GM23338 (cell line): ENCODE results near the gene CALML3. TPM values are rescaled to one million over a fixed set of nuclear protein-coding genes. Genes with fewer than 3 reads are reported as not detected.

Experiments
- ATAC-seq: fragments of 200-7000 bp; cut with Tn5 transposase; 3 replicates; pipeline ENCODE4 v1.9.1; 2020
- DNase-seq: peaks from one replicate; pipeline ENCODE4 v3.0.0-alpha.2; 2015; ENCODE audit warnings: low spot score
- H2AFZ ChIP-seq: fragments of 200-600 bp; sonication (generic); 2 replicates; pipeline ENCODE4 v1.8.0; 2016; ENCODE audit warnings: antibody characterized with exemption, mild to moderate bottlenecking, moderate library complexity
- H3F3A ChIP-seq: fragments of 200-600 bp; sonication (generic); replicated peaks from 2 replicates; pipeline ENCODE4 v1.8.0; 2017; ENCODE audit warnings: antibody characterized with exemption, mixed run types, low read depth
- H3K27ac ChIP-seq: fragments of 200-600 bp; sonication (generic); 2 replicates; pipeline ENCODE4 v1.6.1; 2016; ENCODE audit warnings: low read depth
- H3K27me3 ChIP-seq: fragments of 200-600 bp; sonication (generic); 2 replicates; pipeline ENCODE4 v1.8.0; 2016; ENCODE audit warnings: mild to moderate bottlenecking, mixed run types, moderate library complexity; ENCODE audit not compliant: insufficient read depth
- H3K36me3 ChIP-seq: fragments of 200-600 bp; sonication (generic); 2 replicates; pipeline ENCODE4 v1.8.0; 2016; ENCODE audit warnings: mild to moderate bottlenecking; ENCODE audit not compliant: insufficient read depth
- H3K4me1 ChIP-seq: fragments of 200-600 bp; sonication (generic); 2 replicates; pipeline ENCODE4 v1.8.0; 2016; ENCODE audit warnings: mild to moderate bottlenecking, moderate library complexity; ENCODE audit not compliant: insufficient read depth
- H3K4me2 ChIP-seq: fragments of 200-600 bp; sonication (generic); 2 replicates; pipeline ENCODE4 v1.7.1; 2017; ENCODE audit warnings: mixed run types
- H3K4me3 ChIP-seq: fragments of 200-600 bp; sonication (generic); 2 replicates; pipeline ENCODE4 v1.6.1; 2016; ENCODE audit warnings: mixed run types
- H3K79me2 ChIP-seq: fragments of 200-600 bp; sonication (generic); replicated peaks from 2 replicates; pipeline ENCODE4 v1.8.0; 2017; ENCODE audit warnings: mild to moderate bottlenecking; ENCODE audit not compliant: insufficient read depth
- H3K9me2 ChIP-seq: fragments of 200-600 bp; sonication (generic); 2 replicates; pipeline ENCODE4 v1.8.0; 2017; ENCODE audit not compliant: insufficient read depth
- H4K20me1 ChIP-seq: fragments of 200-600 bp; sonication (generic); replicated peaks from 2 replicates; pipeline ENCODE4 v1.8.0; 2017; ENCODE audit warnings: mild to moderate bottlenecking; ENCODE audit not compliant: insufficient read depth
- H3K27ac Mint-ChIP-seq: 2 replicates; pipeline ENCODE4 v1.8.0; 2020; ENCODE audit warnings: inconsistent platforms, mild to moderate bottlenecking, moderate library complexity, mixed read lengths
- H3K27me3 Mint-ChIP-seq: 3 replicates; pipeline ENCODE4 v1.8.0; 2022; ENCODE audit warnings: low read depth, mild to moderate bottlenecking, moderate library complexity, mixed read lengths, inconsistent platforms; ENCODE audit not compliant: insufficient read depth, poor library complexity
- H3K36me3 Mint-ChIP-seq: 3 replicates; pipeline ENCODE4 v1.8.0; 2021; ENCODE audit warnings: low read depth, mild to moderate bottlenecking, inconsistent platforms, moderate library complexity, mixed read lengths
- H3K4me1 Mint-ChIP-seq: 3 replicates; pipeline ENCODE4 v1.8.0; 2020; ENCODE audit warnings: mild to moderate bottlenecking, inconsistent platforms, mixed read lengths
- H3K4me3 Mint-ChIP-seq: 3 replicates; pipeline ENCODE4 v1.8.0; 2021; ENCODE audit warnings: moderate library complexity, mild to moderate bottlenecking, inconsistent platforms, mixed read lengths
- H3K9me3 Mint-ChIP-seq: 3 replicates; pipeline ENCODE4 v1.8.0; 2020; ENCODE audit warnings: moderate library complexity, mild to moderate bottlenecking, inconsistent platforms, mixed read lengths
- CREB1 ChIP-seq: fragments of 250-450 bp; sonication (Bioruptor Pico); IDR thresholded peaks from 2 replicates; pipeline ENCODE4 v1.5.0; 2020; ENCODE audit warnings: low read depth, mild to moderate bottlenecking, moderate library complexity
- EZH2 ChIP-seq: fragments of 200-600 bp; sonication (generic); IDR thresholded peaks from one replicate; pipeline ENCODE4 v1.8.0; 2017; ENCODE audit warnings: antibody characterized with exemption, mild to moderate bottlenecking, low read depth; ENCODE audit not compliant: unreplicated experiment
- EZH2phosphoT487 ChIP-seq: fragments of 200-600 bp; sonication (generic); IDR thresholded peaks from one replicate; pipeline ENCODE4 v1.8.1; 2018; ENCODE audit warnings: antibody characterized with exemption; ENCODE audit not compliant: unreplicated experiment
- JUNB ChIP-seq: IDR thresholded peaks from one replicate; pipeline ENCODE4 v1.6.1; 2016; ENCODE audit warnings: antibody characterized with exemption; ENCODE audit not compliant: unreplicated experiment
- NANOG ChIP-seq: IDR thresholded peaks from 2 replicates; pipeline ENCODE4 v1.6.1; 2016; ENCODE audit warnings: antibody characterized with exemption, borderline replicate concordance
- POLR2AphosphoS5 ChIP-seq: IDR thresholded peaks from 2 replicates; pipeline ENCODE4 v1.6.1; 2016; ENCODE audit warnings: antibody characterized with exemption, low read depth
- REST ChIP-seq: IDR thresholded peaks from one replicate; pipeline ENCODE4 v1.6.1; 2018; ENCODE audit warnings: antibody characterized with exemption; ENCODE audit not compliant: unreplicated experiment
- ZNF114 ChIP-seq: fragments of 250-450 bp; sonication (Bioruptor Pico); IDR thresholded peaks from 2 replicates; pipeline ENCODE4 v1.5.0; 2020; ENCODE audit warnings: mild to moderate bottlenecking, moderate library complexity
- ZNF331 ChIP-seq: fragments of 250-450 bp; sonication (Bioruptor Pico); IDR thresholded peaks from 2 replicates; pipeline ENCODE4 v1.5.0; 2020; ENCODE audit warnings: low read depth, mild to moderate bottlenecking, moderate library complexity
- ZNF462 ChIP-seq: fragments of 250-450 bp; sonication (Bioruptor Pico); IDR thresholded peaks from 2 replicates; pipeline ENCODE4 v1.5.0; 2020; ENCODE audit warnings: mild to moderate bottlenecking, moderate library complexity
- polyA plus RNA-seq: library from polyadenylated mRNA; unstranded; fragments of >200 nt; fragmentation: Nextera tagmentation; extraction: Ambion mirVana; gene quantifications from 2 replicates; pipeline ENCODE4 v1.2.1, GENCODE V29; 2016
- total RNA-seq: library from RNA; depleted of rRNA; stranded (reverse); fragments of >200 nt; shearing (Covaris generic); gene quantifications from 2 replicates; pipeline ENCODE4 v1.2.3, GENCODE V29; 2014
- TF ChIP-seq, protein P1 (sequence below): IDR thresholded peaks from 2 replicates; pipeline ENCODE4 v1.6.1; 2016; ENCODE audit warnings: antibody characterized with exemption

CALML3 gene
- total and polyA plus RNA-seq, 2 experiments from 2014 or later, result not detected

GRCh38 chr10:5476918-5477525 is 47.7 kb upstream of the CALML3 start:
- peaks cover 13% of the 10 kb centered on the region for H3K4me1 ChIP-seq
- Mint-ChIP-seq H3K9me3 (peaks cover 14% of the 10 kb centered on the region), H3K4me1 (peaks cover 9% of the 10 kb centered on the region), H3K4me3 (peak overlapping the region; percentile 10; the same call in 2 of the 3 replicates), H3K27ac (no peak overlapping the region), H3K36me3 (peaks cover 13% of the 10 kb centered on the region), H3K27me3 (peaks cover 16% of the 10 kb centered on the region)
- H3K36me3 ChIP-seq, result no peaks in the 10 kb centered on the region
- no peaks in the 10 kb centered on the region for H3K9me2 ChIP-seq
- DNase-seq (peak; percentile 56), ATAC-seq (peak; percentile 79)
- peak overlapping the region; percentile 3; the same call in 1 of the 2 replicates for H2AFZ ChIP-seq
- no peaks in the 10 kb centered on the region for H3K79me2 ChIP-seq
- H3K27me3 ChIP-seq, result no peaks in the 10 kb centered on the region
- H3F3A ChIP-seq, result peaks cover 8% of the 10 kb centered on the region; the same call in 1 of the 2 replicates
- no peak for TF ChIP-seq EZH2phosphoT487
- TF ChIP-seq JUNB, result no peak
- no peak for TF ChIP-seq EZH2
- no peak for TF ChIP-seq ZNF114 (CRISPR knock-in tag)
- TF ChIP-seq NANOG, result no peak
- no peak for TF ChIP-seq ZNF331 (CRISPR knock-in tag)
- no peak for TF ChIP-seq REST
- TF ChIP-seq POLR2AphosphoS5, result no peak
- TF ChIP-seq, protein P1, sequence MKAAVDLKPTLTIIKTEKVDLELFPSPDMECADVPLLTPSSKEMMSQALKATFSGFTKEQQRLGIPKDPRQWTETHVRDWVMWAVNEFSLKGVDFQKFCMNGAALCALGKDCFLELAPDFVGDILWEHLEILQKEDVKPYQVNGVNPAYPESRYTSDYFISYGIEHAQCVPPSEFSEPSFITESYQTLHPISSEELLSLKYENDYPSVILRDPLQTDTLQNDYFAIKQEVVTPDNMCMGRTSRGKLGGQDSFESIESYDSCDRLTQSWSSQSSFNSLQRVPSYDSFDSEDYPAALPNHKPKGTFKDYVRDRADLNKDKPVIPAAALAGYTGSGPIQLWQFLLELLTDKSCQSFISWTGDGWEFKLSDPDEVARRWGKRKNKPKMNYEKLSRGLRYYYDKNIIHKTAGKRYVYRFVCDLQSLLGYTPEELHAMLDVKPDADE, result no peak
- no peak for TF ChIP-seq CREB1
- no peak for TF ChIP-seq ZNF462
- H4K20me1 ChIP-seq, result no peaks in the 10 kb centered on the region
- H3K27ac ChIP-seq, result peak overlapping the region; percentile 98
- H3K4me2 ChIP-seq, result peak overlapping the region; percentile 69
- H3K4me3 ChIP-seq, result peak overlapping the region; percentile 29; the same call in 1 of the 2 replicates
